H1 (cell line): ENCODE measurements around the gene PRKAG1. TPM values are rescaled to one million over a fixed set of nuclear protein-coding genes. Genes with fewer than 3 reads are reported as not detected.

Source experiments
- MAFK ChIP-seq: IDR thresholded peaks from 2 replicates; pipeline ENCODE4 v1.6.1; 2012; ENCODE audit warnings: low read depth, mild to moderate bottlenecking, improper control_type of control experiment, low read length
- RNF2 ChIP-seq: fragments of 200-900, 300-1000 bp; sonication (generic); IDR thresholded peaks from 2 replicates; pipeline ENCODE4 v1.7.1; 2016; ENCODE audit warnings: borderline replicate concordance, low read depth, mild to moderate bottlenecking, antibody characterized with exemption, low read length; ENCODE audit not compliant: poor library complexity, severe bottlenecking; ENCODE audit errors: missing control alignments
- SUZ12 ChIP-seq: fragments of 200-600 bp; sonication (generic); IDR thresholded peaks from 2 replicates; pipeline ENCODE4 v1.6.1; 2012; ENCODE audit warnings: mild to moderate bottlenecking, inconsistent platforms, low read length, moderate library complexity, mixed read lengths
- polyA plus RNA-seq, 7 experiments: library from polyadenylated mRNA; depleted of rRNA in 3 of 7; stranded (reverse) in 5 of 7; unstranded in 2 of 7; fragments of >200 nt in 5 of 7; fragments of 200-250 nt in 2 of 7; gene quantifications; 1 replicate in 5 of 7; 2 replicates in 1 of 7; 4 replicates in 1 of 7; pipeline versions ENCODE4 v1.2.1 to v1.2.3, GENCODE V29; 2011 to 2013; ENCODE audit warnings: missing spikeins in 2 of 7, mixed read lengths in 2 of 7
- total RNA-seq: library from RNA; stranded (reverse); fragmentation: NEBNext Ultra II Directional; extraction: Animal tissue kit (Norgen Biotek cat#: 25700); gene quantifications from 2 replicates; pipeline ENCODE4 v1.2.1, GENCODE V29; 2021

The PRKAG1 gene
- total and polyA plus RNA-seq, 2 of the 8 experiments (the other 6 are each of a cell fraction or from before 2014, with no cell fraction given): 38.6 to 57.5 TPM

DNA sequence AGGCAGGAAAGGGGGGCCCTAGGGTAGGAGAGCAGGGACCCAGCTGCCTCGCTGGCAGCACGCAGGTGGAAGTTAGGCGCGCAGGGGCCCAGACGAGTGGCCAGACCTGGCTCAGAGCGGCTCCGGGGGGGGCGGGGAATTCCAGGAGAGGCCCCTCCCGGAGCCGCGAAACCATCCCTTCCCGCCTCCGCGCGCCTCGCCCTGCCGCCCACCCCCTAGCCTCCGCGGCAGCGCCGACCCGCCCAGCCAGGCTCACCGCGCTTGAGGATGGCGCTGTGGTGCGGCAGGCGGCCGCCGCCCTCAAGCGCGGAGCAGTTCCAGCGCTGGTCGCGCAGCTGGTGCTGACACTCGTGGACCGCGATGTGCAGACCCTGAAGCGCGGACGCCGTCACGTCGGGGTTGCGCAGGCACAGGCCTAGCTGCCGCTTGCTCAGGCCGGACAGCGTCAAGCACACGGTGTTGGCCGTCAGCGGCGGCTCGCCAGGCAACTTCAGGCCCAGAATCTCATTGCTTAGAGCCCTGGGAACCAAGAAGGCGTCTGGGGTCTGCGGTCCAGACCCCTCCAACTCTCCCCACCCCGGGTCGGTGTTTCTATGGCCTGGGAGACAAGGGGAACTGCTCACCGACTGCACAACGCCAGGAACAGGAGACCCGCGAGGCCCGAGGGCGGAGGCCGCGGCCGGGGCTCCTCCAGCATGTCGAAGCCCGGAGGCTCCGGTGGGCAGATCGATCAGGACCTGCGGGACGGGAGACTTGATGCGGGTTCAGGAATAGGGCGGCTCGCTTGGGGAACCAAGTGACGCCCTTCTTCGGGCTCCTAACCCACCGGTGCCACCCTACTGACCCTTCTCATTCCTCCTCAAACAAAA lies 48.5 kb downstream of the PRKAG1 start (continued):
- no peak for TF ChIP-seq MAFK
- TF ChIP-seq RNF2: peak; percentile 60
- TF ChIP-seq SUZ12: peak; percentile 98
